Muscle of back (tissue), 11 donors: ENCODE measurements around the gene NAV2. TPM values are rescaled to one million over a fixed set of nuclear protein-coding genes. Genes with fewer than 3 reads are reported as not detected.

Experiments used
- DNase-seq, 3 donors: peaks; one replicate each; pipeline versions ENCODE4 v3.0.0 to v3.0.0-alpha.2; 2013
- polyA plus RNA-seq, 10 donors: library from polyadenylated mRNA; unstranded; fragments of 120-200 nt; gene quantifications; one replicate each; pipeline ENCODE4 v1.2.1, GENCODE V29; 2013; ENCODE audit not compliant: insufficient read length in 10 of 10

Gene NAV2
- polyA plus RNA-seq, 10 donors, result 33.6 to 76.3 (median 48.3) TPM

GRCh38 chr11:19740586-19740985 lies 27.9 kb downstream of the NAV2 start:
- no peak for DNase-seq

- DNase-seq, result peak; percentile 65 to 77 (median 69)
Measured at GRCh38 chr11:19742588-19743292, 30.1 kb downstream of the NAV2 start.

GRCh38 chr11:19743622-19744021 lies 31.0 kb downstream of the NAV2 start:
- no peak for DNase-seq

- DNase-seq, result no peak
Measured at GRCh38 chr11:19744130-19744529, 31.5 kb downstream of the NAV2 start.

GRCh38 chr11:19746086-19746485 lies 33.4 kb downstream of the NAV2 start:
- DNase-seq, result no peak

GRCh38 chr11:19747634-19748033 lies 35.0 kb downstream of the NAV2 start:
- no peak for DNase-seq

GRCh38 chr11:19751055-19751454 lies 38.4 kb downstream of the NAV2 start:
- no peak for DNase-seq

- DNase-seq, result peak in 1 of 3 donors; percentile 50
Measured at GRCh38 chr11:19753451-19754106, 40.9 kb downstream of the NAV2 start.

GRCh38 chr11:19756675-19757475 lies 44.2 kb downstream of the NAV2 start:
- DNase-seq, result peak in 1 of 3 donors; percentile 24

GRCh38 chr11:19759389-19759788 lies 46.8 kb downstream of the NAV2 start:
- no peak for DNase-seq

- DNase-seq, result no peak
Measured at GRCh38 chr11:19762266-19762665, 49.6 kb downstream of the NAV2 start.

- DNase-seq, result no peak
Measured at GRCh38 chr11:19763330-19763729, 50.7 kb downstream of the NAV2 start.

- no peak for DNase-seq
Measured at GRCh38 chr11:19766206-19766605, 53.6 kb downstream of the NAV2 start.

GRCh38 chr11:19766810-19767209 lies 54.2 kb downstream of the NAV2 start:
- DNase-seq, result no peak

- no peak for DNase-seq
Measured at GRCh38 chr11:19767627-19768151, 55.1 kb downstream of the NAV2 start.

GRCh38 chr11:19768197-19768596 lies 55.6 kb downstream of the NAV2 start:
- no peak for DNase-seq

- no peak for DNase-seq
Measured at GRCh38 chr11:19768815-19769214, 56.2 kb downstream of the NAV2 start.

- no peak for DNase-seq
Measured at GRCh38 chr11:19769820-19770219, 57.2 kb downstream of the NAV2 start.

GRCh38 chr11:19770277-19770676 lies 57.6 kb downstream of the NAV2 start:
- DNase-seq, result no peak

GRCh38 chr11:19771463-19771862 lies 58.8 kb downstream of the NAV2 start:
- no peak for DNase-seq

- DNase-seq, result no peak
Measured at GRCh38 chr11:19772480-19772879, 59.8 kb downstream of the NAV2 start.

GRCh38 chr11:19774329-19774728 lies 61.7 kb downstream of the NAV2 start:
- no peak for DNase-seq
